Mesenchymal stem cell (in vitro differentiated cells and primary cell): ENCODE data around the gene EXOSC1.
"Not testable (repeated sequence)": the region's sequence is repeated elsewhere in the genome, so short reads cannot be mapped to it uniquely, and the experiment has no call there.

Experiments
- DNase-seq: peaks from one replicate; pipeline ENCODE4 v3.0.0-alpha.2; 2013
- H2AFZ ChIP-seq: one replicate; pipeline ENCODE4 v1.6.1; 2013; ENCODE audit warnings: low read depth, mild to moderate bottlenecking, control low read depth, inconsistent platforms, low read length, moderate library complexity
- H2AK5ac ChIP-seq: 2 replicates; pipeline ENCODE4 v1.6.1; 2013; ENCODE audit warnings: low read length, moderate library complexity, mild to moderate bottlenecking, inconsistent platforms; ENCODE audit not compliant: severe bottlenecking
- H2BK120ac ChIP-seq: one replicate; pipeline ENCODE4 v1.6.1; 2013; ENCODE audit warnings: low read depth, mild to moderate bottlenecking, inconsistent platforms, low read length, moderate library complexity
- H2BK12ac ChIP-seq, 2 experiments: one replicate each; pipeline ENCODE4 v1.6.1; 2013; ENCODE audit warnings: inconsistent platforms in 2 of 2, low read length in 2 of 2, mild to moderate bottlenecking in 2 of 2, moderate library complexity in 2 of 2, control low read depth in 1 of 2
- H2BK15ac ChIP-seq: one replicate; pipeline ENCODE4 v1.6.1; 2013; ENCODE audit warnings: mild to moderate bottlenecking, low read depth, inconsistent platforms; ENCODE audit not compliant: poor library complexity, severe bottlenecking
- H2BK5ac ChIP-seq: 2 replicates; pipeline ENCODE4 v1.6.1; 2013; ENCODE audit warnings: low read depth, mild to moderate bottlenecking, low read length, control low read depth, inconsistent platforms; ENCODE audit not compliant: poor library complexity, severe bottlenecking
- H3K14ac ChIP-seq, 2 experiments: one replicate each; pipeline ENCODE4 v1.6.1; 2013; ENCODE audit warnings: inconsistent platforms in 2 of 2, low read length in 2 of 2, control low read depth in 1 of 2, mild to moderate bottlenecking in 1 of 2, moderate library complexity in 1 of 2
- H3K18ac ChIP-seq, 2 experiments: one replicate each; pipeline ENCODE4 v1.6.1; 2013; ENCODE audit warnings: inconsistent platforms in 2 of 2, low read length in 2 of 2, control low read depth in 1 of 2, low read depth in 1 of 2, mild to moderate bottlenecking in 1 of 2
- H3K23ac ChIP-seq, 2 experiments: one replicate each; pipeline ENCODE4 v1.6.1; 2013; ENCODE audit warnings: inconsistent platforms in 2 of 2, low read length in 2 of 2, mild to moderate bottlenecking in 2 of 2, moderate library complexity in 2 of 2, control low read depth in 1 of 2
- H3K27ac ChIP-seq: 2 replicates; pipeline ENCODE4 v1.5.1; 2013; ENCODE audit warnings: mild to moderate bottlenecking, moderate library complexity, low read length, control low read depth, inconsistent platforms; ENCODE audit not compliant: poor library complexity, severe bottlenecking
- H3K27me3 ChIP-seq, 2 experiments: 2 replicates each; pipeline versions ENCODE4 v1.6.1 to v1.7.0; 2013; ENCODE audit warnings: low read length in 2 of 2, mild to moderate bottlenecking in 2 of 2, moderate library complexity in 2 of 2, control low read depth in 1 of 2, inconsistent platforms in 1 of 2; ENCODE audit not compliant: control insufficient read depth in 1 of 2, insufficient read depth in 1 of 2
- H3K36me3 ChIP-seq, 2 experiments: 2 replicates each; pipeline versions ENCODE4 v1.6.1 to v1.7.0; 2013; ENCODE audit warnings: low read length in 2 of 2, control low read depth in 1 of 2, inconsistent platforms in 1 of 2, low read depth in 1 of 2, mild to moderate bottlenecking in 1 of 2; ENCODE audit not compliant: insufficient read depth in 2 of 2, control insufficient read depth in 1 of 2
- H3K4ac ChIP-seq, 2 experiments: one replicate each; pipeline ENCODE4 v1.6.1; 2013; ENCODE audit warnings: inconsistent platforms in 2 of 2, low read length in 2 of 2, mild to moderate bottlenecking in 2 of 2, moderate library complexity in 2 of 2, control low read depth in 1 of 2, low read depth in 1 of 2
- H3K4me1 ChIP-seq: 2 replicates; pipeline ENCODE4 v1.6.1; 2013; ENCODE audit warnings: low read depth, low read length, control low read depth; ENCODE audit not compliant: control insufficient read depth, insufficient read depth
- H3K4me2 ChIP-seq: 2 replicates; pipeline ENCODE4 v1.6.1; 2013; ENCODE audit warnings: low read length, mild to moderate bottlenecking, inconsistent platforms; ENCODE audit not compliant: poor library complexity, severe bottlenecking
- H3K4me3 ChIP-seq, 2 experiments: 2 replicates each; pipeline versions ENCODE4 v1.5.1 to v1.7.0; 2013; ENCODE audit warnings: low read length in 2 of 2, mild to moderate bottlenecking in 2 of 2, control low read depth in 1 of 2, low read depth in 1 of 2; ENCODE audit not compliant: insufficient read depth in 1 of 2
- H3K79me1 ChIP-seq: replicated peaks from 2 replicates; pipeline ENCODE4 v1.6.1; 2013; ENCODE audit warnings: mild to moderate bottlenecking, control low read depth, low read length, inconsistent platforms; ENCODE audit not compliant: poor library complexity, severe bottlenecking
- H3K9ac ChIP-seq: 2 replicates; pipeline ENCODE4 v1.7.0; 2013; ENCODE audit warnings: mild to moderate bottlenecking, low read length, moderate library complexity
- H3K9me3 ChIP-seq: 2 replicates; pipeline ENCODE4 v1.7.0; 2013; ENCODE audit warnings: mild to moderate bottlenecking, low read length; ENCODE audit not compliant: control insufficient read depth
- H4K8ac ChIP-seq: one replicate; pipeline ENCODE4 v1.6.1; 2013; ENCODE audit warnings: inconsistent platforms, mild to moderate bottlenecking, low read length, moderate library complexity
- H4K91ac ChIP-seq: one replicate; pipeline ENCODE4 v1.6.1; 2013; ENCODE audit warnings: mild to moderate bottlenecking, low read length, inconsistent platforms
- WGBS: methylation state at CpG from one replicate; pipeline ENCODE4 v1.1.7; 2013; ENCODE audit warnings: mixed read lengths; 5-methylcytosine and 5-hydroxymethylcytosine counted together

The EXOSC1 gene

GRCh38 chr10:97407211-97407951 is 38.4 kb downstream of the EXOSC1 start:
- Histone ChIP-seq H2BK5ac (no peak overlapping the region), H4K8ac (no peak overlapping the region), H3K9ac (no peak overlapping the region), H3K4ac (no peak overlapping the region), H2AFZ (no peak overlapping the region), H2BK12ac (no peak overlapping the region), H2BK15ac (no peak overlapping the region), H2BK120ac (no peak overlapping the region), H3K27me3 (no peaks in the 10 kb centered on the region), H3K4me2 (peak overlapping the region; percentile 59), H3K23ac (no peak overlapping the region), H3K36me3 (peaks cover 0 to 4% of the 10 kb centered on the region in 2 experiments), H3K4me3 (peak overlapping the region in 1 of 2 experiments; percentile 16), H3K4me1 (peaks cover 6% of the 10 kb centered on the region), H2AK5ac (no peak overlapping the region), H3K14ac (no peak overlapping the region), H3K18ac (no peak overlapping the region), H3K9me3 (no peaks in the 10 kb centered on the region), H3K27ac (no peak overlapping the region), H3K79me1 (no peaks in the 10 kb centered on the region), H4K91ac (no peak overlapping the region)
- 8% methylated on average over 10 of the region's 10 CpGs for WGBS
- peak; percentile 87 for DNase-seq

GRCh38 chr10:97406483-97406882 is 39.3 kb downstream of the EXOSC1 start:
- H3K9ac ChIP-seq, H3K27me3 ChIP-seq, H2BK12ac ChIP-seq, H3K4me1 ChIP-seq, H2BK15ac ChIP-seq, H3K4ac ChIP-seq, H2BK120ac ChIP-seq, H3K23ac ChIP-seq, H2BK5ac ChIP-seq, H3K79me1 ChIP-seq, H2AFZ ChIP-seq, H2AK5ac ChIP-seq, H4K8ac ChIP-seq, H3K27ac ChIP-seq, H3K36me3 ChIP-seq, H4K91ac ChIP-seq, H3K14ac ChIP-seq, DNase-seq, H3K18ac ChIP-seq, H3K4me3 ChIP-seq, H3K4me2 ChIP-seq, H3K9me3 ChIP-seq: not testable (repeated sequence)
- WGBS, result 95% methylated on average over 6 of the region's 7 CpGs

- DNase-seq, result no peak
- no peak overlapping the region for H3K23ac ChIP-seq
- H3K27ac ChIP-seq, result no peak overlapping the region
- no peak overlapping the region for H2BK120ac ChIP-seq
- H2BK12ac ChIP-seq, result no peak overlapping the region
- H3K9ac ChIP-seq, result no peak overlapping the region
- peaks cover 6% of the 10 kb centered on the region for H3K4me1 ChIP-seq
- no peaks in the 10 kb centered on the region for H3K9me3 ChIP-seq
- peaks cover 0 to 4% of the 10 kb centered on the region in 2 experiments for H3K36me3 ChIP-seq
- H4K91ac ChIP-seq, result no peak overlapping the region
- no peak overlapping the region for H2AFZ ChIP-seq
- H3K27me3 ChIP-seq, result no peaks in the 10 kb centered on the region
- peak overlapping the region; percentile 16 for H2AK5ac ChIP-seq
- no peak overlapping the region for H3K18ac ChIP-seq
- H2BK5ac ChIP-seq, result no peak overlapping the region
- no CpG with 5 or more reads among the region's 3 CpGs for WGBS
- no peak overlapping the region for H4K8ac ChIP-seq
- H3K79me1 ChIP-seq, result no peaks in the 10 kb centered on the region
- H3K4me3 ChIP-seq, result no peak overlapping the region
- H3K4me2 ChIP-seq, result no peak overlapping the region
- no peak overlapping the region for H3K4ac ChIP-seq
- no peak overlapping the region for H3K14ac ChIP-seq
- no peak overlapping the region for H2BK15ac ChIP-seq
These were observed 39.7 kb downstream of the EXOSC1 start for GRCh38 chr10:97406064-97406463.

GRCh38 chr10:97404044-97404443 is 41.8 kb downstream of the EXOSC1 start:
- no peak overlapping the region for H2BK12ac ChIP-seq
- no peak overlapping the region for H2AFZ ChIP-seq
- H4K91ac ChIP-seq, result no peak overlapping the region
- no peak overlapping the region for H2BK120ac ChIP-seq
- H3K36me3 ChIP-seq, result peaks cover 0 to 4% of the 10 kb centered on the region in 2 experiments
- H3K9me3 ChIP-seq, result no peaks in the 10 kb centered on the region
- no peak overlapping the region for H3K27ac ChIP-seq
- H2BK15ac ChIP-seq, result no peak overlapping the region
- no peak overlapping the region for H3K14ac ChIP-seq
- H3K4me1 ChIP-seq, result peaks cover 8% of the 10 kb centered on the region
- H3K79me1 ChIP-seq, result peaks cover 6% of the 10 kb centered on the region
- no peak overlapping the region for H3K23ac ChIP-seq
- no peak overlapping the region for H3K18ac ChIP-seq
- H2AK5ac ChIP-seq, result no peak overlapping the region
- no peak for DNase-seq
- no peak overlapping the region for H3K4me2 ChIP-seq
- no peak overlapping the region for H3K4ac ChIP-seq
- no peak overlapping the region for H2BK5ac ChIP-seq
- H3K9ac ChIP-seq, result no peak overlapping the region
- H3K4me3 ChIP-seq, result no peak overlapping the region
- no peaks in the 10 kb centered on the region for H3K27me3 ChIP-seq
- H4K8ac ChIP-seq, result no peak overlapping the region
